COR-L47 (cell line): ENCODE results near the gene FBXL16.

Source experiments
- DNase-seq: peaks from one replicate; lab custom pipeline; 2025; lab: John Stamatoyannopoulos, UW

FBXL16 gene

GRCh38 chr16:660459-661183 lies 45.0 kb downstream of the FBXL16 start:
- no peak for DNase-seq

- DNase-seq = no peak
Observed at GRCh38 chr16:660132-660458, 45.5 kb downstream of the FBXL16 start.

- no peak for DNase-seq
Observed at GRCh38 chr16:659618-660017, 46.0 kb downstream of the FBXL16 start.

- DNase-seq = no peak
Observed at GRCh38 chr16:658679-659571, 46.7 kb downstream of the FBXL16 start.

GRCh38 chr16:657487-657886 lies 48.1 kb downstream of the FBXL16 start:
- no peak for DNase-seq

- no peak for DNase-seq
Observed at GRCh38 chr16:654034-654433, 51.6 kb downstream of the FBXL16 start.

GRCh38 chr16:652454-653305 lies 52.9 kb downstream of the FBXL16 start:
- no peak for DNase-seq

GRCh38 chr16:651844-652243 lies 53.8 kb downstream of the FBXL16 start:
- no peak for DNase-seq

- no peak for DNase-seq
Observed at GRCh38 chr16:649631-650030, 56.0 kb downstream of the FBXL16 start.

- peak; percentile 92 for DNase-seq
Observed at GRCh38 chr16:648781-649589, 56.6 kb downstream of the FBXL16 start, which contains the start of gene WDR90. Gene WDR90, plus strand, starts transcription at chr16:649365. Its CDS starts 52 bp downstream, at chr16:649417.

GRCh38 chr16:648071-648780 lies 57.4 kb downstream of the FBXL16 start:
- DNase-seq = peak; percentile 62

GRCh38 chr16:647173-647902 lies 58.3 kb downstream of the FBXL16 start:
- no peak for DNase-seq

- DNase-seq = no peak
Observed at GRCh38 chr16:646679-647172, 58.9 kb downstream of the FBXL16 start.

- DNase-seq = no peak
Observed at GRCh38 chr16:645852-646678, 59.5 kb downstream of the FBXL16 start.

GRCh38 chr16:644556-644955 lies 61.0 kb downstream of the FBXL16 start:
- DNase-seq = no peak

GRCh38 chr16:643050-643368 lies 62.6 kb downstream of the FBXL16 start:
- DNase-seq = no peak
